Stimulated activated CD8-positive, alpha-beta memory T cell treated with anti-CD3 and anti-CD28 coated beads, Interleukin-4, amount 100 ng/mL, for 1 hour (primary cell): Measurements from ENCODE around the gene GRM7.

Source experiments
- DNase-seq, 2 donors: peaks; one replicate each; pipeline ENCODE4 v3.0.0-alpha.2; 2020; ENCODE audit warnings: low read depth in 2 of 2, low spot score in 1 of 2

The GRM7 gene

GRCh38 chr3:7637694-7638093 lies 776.8 kb downstream of the GRM7 start:
- no peak for DNase-seq

GRCh38 chr3:7638103-7638502 lies 777.2 kb downstream of the GRM7 start:
- DNase-seq: no peak

- DNase-seq: no peak
Measured at GRCh38 chr3:7640787-7641186, 779.9 kb downstream of the GRM7 start.

- no peak for DNase-seq
Measured at GRCh38 chr3:7646851-7647250, 785.9 kb downstream of the GRM7 start.

- DNase-seq: no peak
Measured at GRCh38 chr3:7650466-7650865, 789.6 kb downstream of the GRM7 start.

GRCh38 chr3:7651274-7651673 lies 790.4 kb downstream of the GRM7 start:
- no peak for DNase-seq

GRCh38 chr3:7657214-7658112 lies 796.5 kb downstream of the GRM7 start:
- DNase-seq: no peak

GRCh38 chr3:7658294-7658693 lies 797.4 kb downstream of the GRM7 start:
- no peak for DNase-seq

GRCh38 chr3:7659079-7659478 lies 798.2 kb downstream of the GRM7 start:
- no peak for DNase-seq

- DNase-seq: no peak
Measured at GRCh38 chr3:7663771-7664170, 802.9 kb downstream of the GRM7 start.

- no peak for DNase-seq
Measured at GRCh38 chr3:7667774-7668173, 806.9 kb downstream of the GRM7 start.

GRCh38 chr3:7669641-7670040 lies 808.7 kb downstream of the GRM7 start:
- DNase-seq: no peak

GRCh38 chr3:7678521-7678920 lies 817.6 kb downstream of the GRM7 start:
- DNase-seq: no peak

- DNase-seq: no peak
Measured at GRCh38 chr3:7682822-7683229, 821.9 kb downstream of the GRM7 start.

GRCh38 chr3:7683426-7683825 lies 822.5 kb downstream of the GRM7 start:
- no peak for DNase-seq

GRCh38 chr3:7684182-7684715 lies 823.3 kb downstream of the GRM7 start:
- DNase-seq: no peak

GRCh38 chr3:7687428-7688147 lies 826.7 kb downstream of the GRM7 start:
- no peak for DNase-seq

- no peak for DNase-seq
Measured at GRCh38 chr3:7692866-7693265, 832.0 kb downstream of the GRM7 start.

- no peak for DNase-seq
Measured at GRCh38 chr3:7693976-7694375, 833.1 kb downstream of the GRM7 start.

GRCh38 chr3:7695049-7695448 lies 834.1 kb downstream of the GRM7 start:
- DNase-seq: no peak

GRCh38 chr3:7696320-7696719 lies 835.4 kb downstream of the GRM7 start:
- no peak for DNase-seq

- no peak for DNase-seq
Measured at GRCh38 chr3:7697548-7697947, 836.6 kb downstream of the GRM7 start.
